HepG2 (cell line): ENCODE results near the gene EMC9. TPM values are rescaled to one million over a fixed set of nuclear protein-coding genes. Genes with fewer than 3 reads are reported as not detected.
A peak's percentile ranks its signal among the peaks of the same experiment; 100 is the strongest.

Source experiments
- CEBPZ ChIP-seq: IDR thresholded peaks from 2 replicates; pipeline ENCODE4 v1.6.1; 2012; ENCODE audit warnings: low read length, improper control_type of control experiment
- CERS6 ChIP-seq: sonication (generic); formaldehyde crosslinking; IDR thresholded peaks from 2 replicates; pipeline ENCODE4 v1.5.0; 2020; ENCODE audit warnings: missing genetic modification reagents
- DRAP1 ChIP-seq: IDR thresholded peaks from 2 replicates; pipeline ENCODE4 v1.6.1; 2016; ENCODE audit warnings: missing genetic modification reagents, missing compliant biosample characterization
- EEA1 ChIP-seq: sonication (generic); formaldehyde crosslinking; IDR thresholded peaks from 2 replicates; pipeline ENCODE4 v1.5.1; 2020; ENCODE audit warnings: mild to moderate bottlenecking, missing genetic modification reagents, borderline replicate concordance
- EZH2 ChIP-seq: conservative IDR thresholded peaks from 2 replicates; pipeline ENCODE4 v1.6.1; 2012; ENCODE audit warnings: mild to moderate bottlenecking, low read depth, low read length, moderate library complexity
- GPN1 ChIP-seq: sonication (generic); formaldehyde crosslinking; IDR thresholded peaks from 2 replicates; pipeline ENCODE4 v1.5.1; 2020; ENCODE audit warnings: missing genetic modification reagents, borderline replicate concordance
- HOXA3 ChIP-seq: sonication (generic); formaldehyde crosslinking; IDR thresholded peaks from 2 replicates; pipeline ENCODE4 v1.5.0; 2020; ENCODE audit warnings: missing genetic modification reagents
- RFXAP ChIP-seq: sonication (generic); formaldehyde crosslinking; IDR thresholded peaks from 2 replicates; pipeline ENCODE4 v1.4.0; 2020; ENCODE audit warnings: missing genetic modification reagents, borderline replicate concordance
- TIGD3 ChIP-seq: sonication (generic); formaldehyde crosslinking; IDR thresholded peaks from 2 replicates; pipeline ENCODE4 v1.5.1; 2020; ENCODE audit warnings: mild to moderate bottlenecking, missing genetic modification reagents, borderline replicate concordance
- ZFP37 ChIP-seq: sonication (generic); formaldehyde crosslinking; IDR thresholded peaks from 2 replicates; pipeline ENCODE4 v1.4.0; 2020; ENCODE audit warnings: missing genetic modification reagents, borderline replicate concordance
- ZFP62 ChIP-seq: sonication (generic); formaldehyde crosslinking; IDR thresholded peaks from 2 replicates; pipeline ENCODE4 v1.4.0; 2020; ENCODE audit warnings: missing genetic modification reagents
- ZFY ChIP-seq: sonication (generic); formaldehyde crosslinking; IDR thresholded peaks from 2 replicates; pipeline ENCODE4 v1.4.0; 2020; ENCODE audit warnings: missing genetic modification reagents
- ZNF143 ChIP-seq: sonication (generic); formaldehyde crosslinking; IDR thresholded peaks from 2 replicates; pipeline ENCODE4 v1.4.0; 2020; ENCODE audit warnings: missing genetic modification reagents
- ZNF230 ChIP-seq: sonication (generic); formaldehyde crosslinking; IDR thresholded peaks from 2 replicates; pipeline ENCODE4 v1.4.0; 2020; ENCODE audit warnings: mild to moderate bottlenecking, missing genetic modification reagents
- ZNF720 ChIP-seq: sonication (generic); formaldehyde crosslinking; IDR thresholded peaks from 2 replicates; pipeline ENCODE4 v1.4.0; 2020; ENCODE audit warnings: missing genetic modification reagents
- ZNF788 ChIP-seq: sonication (generic); formaldehyde crosslinking; IDR thresholded peaks from 2 replicates; pipeline ENCODE4 v1.5.0; 2020; ENCODE audit warnings: mild to moderate bottlenecking, missing genetic modification reagents, borderline replicate concordance
- polyA plus RNA-seq, 8 experiments: library from polyadenylated mRNA; depleted of rRNA in 3 of 8; stranded (reverse) in 7 of 8; unstranded in 1 of 8; fragments of >200 nt; fragmentation: Illumina TruSeq in 4 of 8; extraction: Trizol in 4 of 8; gene quantifications; 2 replicates each; pipeline versions ENCODE4 v1.2.1 to v1.2.3, GENCODE V29; 2011 to 2016; ENCODE audit warnings: low read depth in 4 of 8, missing spikeins in 1 of 8, mixed read lengths in 1 of 8; ENCODE audit not compliant: insufficient read depth in 1 of 8
- total RNA-seq, 5 experiments: library from RNA; depleted of rRNA; stranded (reverse); fragments of >200 nt; fragmentation: Illumina TruSeq; extraction: Trizol; gene quantifications; 2 replicates each; pipeline ENCODE4 v1.2.3, GENCODE V29; 2016; ENCODE audit warnings: low read depth in 1 of 5
- TF ChIP-seq, protein P1 (sequence below): IDR thresholded peaks from 2 replicates; pipeline ENCODE4 v1.6.1; 2016; ENCODE audit warnings: control low read depth
- TF ChIP-seq, protein P2 (sequence below): sonication (generic); formaldehyde crosslinking; IDR thresholded peaks from 2 replicates; pipeline ENCODE4 v1.4.0; 2020; ENCODE audit warnings: missing genetic modification reagents

Gene EMC9
- total and polyA plus RNA-seq, 2 of the 13 experiments (the other 11 are each of a cell fraction or from before 2014, with no cell fraction given), result 60.5 to 78.7 TPM

- peak; percentile 98 for TF ChIP-seq EEA1 (CRISPR knock-in tag)
- TF ChIP-seq, protein P1, sequence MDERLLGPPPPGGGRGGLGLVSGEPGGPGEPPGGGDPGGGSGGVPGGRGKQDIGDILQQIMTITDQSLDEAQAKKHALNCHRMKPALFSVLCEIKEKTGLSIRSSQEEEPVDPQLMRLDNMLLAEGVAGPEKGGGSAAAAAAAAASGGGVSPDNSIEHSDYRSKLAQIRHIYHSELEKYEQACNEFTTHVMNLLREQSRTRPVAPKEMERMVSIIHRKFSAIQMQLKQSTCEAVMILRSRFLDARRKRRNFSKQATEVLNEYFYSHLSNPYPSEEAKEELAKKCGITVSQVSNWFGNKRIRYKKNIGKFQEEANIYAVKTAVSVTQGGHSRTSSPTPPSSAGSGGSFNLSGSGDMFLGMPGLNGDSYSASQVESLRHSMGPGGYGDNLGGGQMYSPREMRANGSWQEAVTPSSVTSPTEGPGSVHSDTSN, result peak; percentile 92
- TF ChIP-seq ZNF230, result peak; percentile 100
- TF ChIP-seq ZNF143 (CRISPR knock-in tag), result no peak; the same call in 1 of the 2 replicates
- peak; percentile 79 for TF ChIP-seq CEBPZ
- no peak for TF ChIP-seq EZH2
- TF ChIP-seq DRAP1 (CRISPR knock-in tag), result peak; percentile 98
- TF ChIP-seq, protein P2, sequence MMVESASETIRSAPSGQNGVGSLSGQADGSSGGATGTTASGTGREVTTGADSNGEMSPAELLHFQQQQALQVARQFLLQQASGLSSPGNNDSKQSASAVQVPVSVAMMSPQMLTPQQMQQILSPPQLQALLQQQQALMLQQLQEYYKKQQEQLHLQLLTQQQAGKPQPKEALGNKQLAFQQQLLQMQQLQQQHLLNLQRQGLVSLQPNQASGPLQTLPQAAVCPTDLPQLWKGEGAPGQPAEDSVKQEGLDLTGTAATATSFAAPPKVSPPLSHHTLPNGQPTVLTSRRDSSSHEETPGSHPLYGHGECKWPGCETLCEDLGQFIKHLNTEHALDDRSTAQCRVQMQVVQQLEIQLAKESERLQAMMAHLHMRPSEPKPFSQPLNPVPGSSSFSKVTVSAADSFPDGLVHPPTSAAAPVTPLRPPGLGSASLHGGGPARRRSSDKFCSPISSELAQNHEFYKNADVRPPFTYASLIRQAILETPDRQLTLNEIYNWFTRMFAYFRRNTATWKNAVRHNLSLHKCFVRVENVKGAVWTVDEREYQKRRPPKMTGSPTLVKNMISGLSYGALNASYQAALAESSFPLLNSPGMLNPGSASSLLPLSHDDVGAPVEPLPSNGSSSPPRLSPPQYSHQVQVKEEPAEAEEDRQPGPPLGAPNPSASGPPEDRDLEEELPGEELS (CRISPR knock-in tag), result peak; percentile 49
- peak; percentile 70; the same call in 1 of the 2 replicates for TF ChIP-seq CERS6 (CRISPR knock-in tag)
- peak; percentile 64; the same call in 1 of the 2 replicates for TF ChIP-seq ZFP37 (CRISPR knock-in tag)
- TF ChIP-seq RFXAP, result peak; percentile 99
- peak; percentile 96; the same call in 1 of the 2 replicates for TF ChIP-seq TIGD3 (CRISPR knock-in tag)
- TF ChIP-seq ZNF720 (CRISPR knock-in tag), result peak; percentile 14; the same call in 1 of the 2 replicates
- TF ChIP-seq GPN1 (CRISPR knock-in tag), result no peak; the same call in 1 of the 2 replicates
- TF ChIP-seq ZFP62 (CRISPR knock-in tag), result peak; percentile 98
- TF ChIP-seq ZFY (CRISPR knock-in tag), result peak; percentile 98
- peak; percentile 75 for TF ChIP-seq ZNF788 (CRISPR knock-in tag)
- TF ChIP-seq HOXA3 (CRISPR knock-in tag), result peak; percentile 70
Observed at GRCh38 chr14:24141097-24141880, at the start of gene EMC9 (continued).
